Cerebellar nuclear complex (tissue), 1 donor: ENCODE results near the gene FRMD4A.
"Not testable (repeated sequence)": the region's sequence is repeated elsewhere in the genome, so short reads cannot be mapped to it uniquely, and the experiment has no call there.

Source experiments
- DNase-seq, 2 experiments: peaks; one replicate each; lab custom pipeline; 2025; lab: John Stamatoyannopoulos, UW

The FRMD4A gene

GRCh38 chr10:13950543-13950939 lies 380.2 kb downstream of the FRMD4A start:
- no peak for DNase-seq

- DNase-seq, result no peak
These were observed 380.7 kb downstream of the FRMD4A start for GRCh38 chr10:13949844-13950542.

- DNase-seq, result no peak
These were observed 384.6 kb downstream of the FRMD4A start for GRCh38 chr10:13946209-13946460.

- no peak for DNase-seq
These were observed 385.1 kb downstream of the FRMD4A start for GRCh38 chr10:13945390-13946208.

- DNase-seq, result no peak
These were observed 385.9 kb downstream of the FRMD4A start for GRCh38 chr10:13944823-13945222.

- DNase-seq, result no peak
These were observed 386.9 kb downstream of the FRMD4A start for GRCh38 chr10:13943735-13944398.

- no peak for DNase-seq
These were observed 388.7 kb downstream of the FRMD4A start for GRCh38 chr10:13942035-13942434.

GRCh38 chr10:13939391-13939790 lies 391.3 kb downstream of the FRMD4A start:
- no peak for DNase-seq

GRCh38 chr10:13938950-13939349 lies 391.8 kb downstream of the FRMD4A start:
- DNase-seq, result no peak

- no peak for DNase-seq
These were observed 393.9 kb downstream of the FRMD4A start for GRCh38 chr10:13936826-13937225.

- DNase-seq, result no peak
These were observed 400.6 kb downstream of the FRMD4A start for GRCh38 chr10:13930120-13930519.

- no peak for DNase-seq
These were observed 402.3 kb downstream of the FRMD4A start for GRCh38 chr10:13928451-13928850.

GRCh38 chr10:13925971-13926780 lies 404.5 kb downstream of the FRMD4A start:
- no peak for DNase-seq

GRCh38 chr10:13924040-13924725 lies 406.5 kb downstream of the FRMD4A start:
- DNase-seq, result no peak

- DNase-seq, result no peak
These were observed 408.1 kb downstream of the FRMD4A start for GRCh38 chr10:13922586-13922985.

GRCh38 chr10:13921941-13922340 lies 408.8 kb downstream of the FRMD4A start:
- DNase-seq, result no peak

GRCh38 chr10:13921131-13921530 lies 409.6 kb downstream of the FRMD4A start:
- not testable (repeated sequence) for DNase-seq

GRCh38 chr10:13920465-13920864 lies 410.3 kb downstream of the FRMD4A start:
- DNase-seq, result no peak

GRCh38 chr10:13920031-13920430 lies 410.7 kb downstream of the FRMD4A start:
- DNase-seq, result no peak

- no peak for DNase-seq
These were observed 412.9 kb downstream of the FRMD4A start for GRCh38 chr10:13917791-13918190.

- DNase-seq, result no peak
These were observed 414.3 kb downstream of the FRMD4A start for GRCh38 chr10:13916384-13916947.
